PC-3 (cell line): ENCODE results near the gene JPH4.

ENCODE experiments used
- EZH2 ChIP-seq: fragments of 300-600 bp; sonication (generic); IDR thresholded peaks from one replicate; pipeline ENCODE4 v1.6.1; 2017; ENCODE audit warnings: antibody characterized with exemption, mild to moderate bottlenecking, low read length; ENCODE audit not compliant: unreplicated experiment
- EZH2phosphoT487 ChIP-seq: fragments of 300-600 bp; sonication (generic); IDR thresholded peaks from 2 replicates; pipeline ENCODE4 v1.6.1; 2018; ENCODE audit warnings: mild to moderate bottlenecking, antibody characterized with exemption, low read length, borderline replicate concordance
- TF ChIP-seq, protein P1 (sequence below): fragments of 300-600 bp; sonication (generic); conservative IDR thresholded peaks from 2 replicates; pipeline ENCODE4 v1.5.1; 2017; ENCODE audit warnings: antibody characterized with exemption, low read depth, mild to moderate bottlenecking, low read length

GRCh38 chr14:23627961-23628360 lies 49.4 kb upstream of the JPH4 start:
- TF ChIP-seq, protein P1, sequence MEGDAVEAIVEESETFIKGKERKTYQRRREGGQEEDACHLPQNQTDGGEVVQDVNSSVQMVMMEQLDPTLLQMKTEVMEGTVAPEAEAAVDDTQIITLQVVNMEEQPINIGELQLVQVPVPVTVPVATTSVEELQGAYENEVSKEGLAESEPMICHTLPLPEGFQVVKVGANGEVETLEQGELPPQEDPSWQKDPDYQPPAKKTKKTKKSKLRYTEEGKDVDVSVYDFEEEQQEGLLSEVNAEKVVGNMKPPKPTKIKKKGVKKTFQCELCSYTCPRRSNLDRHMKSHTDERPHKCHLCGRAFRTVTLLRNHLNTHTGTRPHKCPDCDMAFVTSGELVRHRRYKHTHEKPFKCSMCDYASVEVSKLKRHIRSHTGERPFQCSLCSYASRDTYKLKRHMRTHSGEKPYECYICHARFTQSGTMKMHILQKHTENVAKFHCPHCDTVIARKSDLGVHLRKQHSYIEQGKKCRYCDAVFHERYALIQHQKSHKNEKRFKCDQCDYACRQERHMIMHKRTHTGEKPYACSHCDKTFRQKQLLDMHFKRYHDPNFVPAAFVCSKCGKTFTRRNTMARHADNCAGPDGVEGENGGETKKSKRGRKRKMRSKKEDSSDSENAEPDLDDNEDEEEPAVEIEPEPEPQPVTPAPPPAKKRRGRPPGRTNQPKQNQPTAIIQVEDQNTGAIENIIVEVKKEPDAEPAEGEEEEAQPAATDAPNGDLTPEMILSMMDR: no peak
- TF ChIP-seq EZH2phosphoT487: no peak
- TF ChIP-seq EZH2: no peak
